NCI-H748 (cell line): ENCODE data around the gene APOBEC3B.
A peak's percentile ranks its signal among the peaks of the same experiment; 100 is the strongest.
"Not testable (repeated sequence)": the region's sequence is repeated elsewhere in the genome, so short reads cannot be mapped to it uniquely, and the experiment has no call there.

Source experiments
- DNase-seq: peaks from one replicate; lab custom pipeline; 2025; ENCODE audit not compliant: unreplicated experiment; lab: John Stamatoyannopoulos, UW

The APOBEC3B gene

DNA sequence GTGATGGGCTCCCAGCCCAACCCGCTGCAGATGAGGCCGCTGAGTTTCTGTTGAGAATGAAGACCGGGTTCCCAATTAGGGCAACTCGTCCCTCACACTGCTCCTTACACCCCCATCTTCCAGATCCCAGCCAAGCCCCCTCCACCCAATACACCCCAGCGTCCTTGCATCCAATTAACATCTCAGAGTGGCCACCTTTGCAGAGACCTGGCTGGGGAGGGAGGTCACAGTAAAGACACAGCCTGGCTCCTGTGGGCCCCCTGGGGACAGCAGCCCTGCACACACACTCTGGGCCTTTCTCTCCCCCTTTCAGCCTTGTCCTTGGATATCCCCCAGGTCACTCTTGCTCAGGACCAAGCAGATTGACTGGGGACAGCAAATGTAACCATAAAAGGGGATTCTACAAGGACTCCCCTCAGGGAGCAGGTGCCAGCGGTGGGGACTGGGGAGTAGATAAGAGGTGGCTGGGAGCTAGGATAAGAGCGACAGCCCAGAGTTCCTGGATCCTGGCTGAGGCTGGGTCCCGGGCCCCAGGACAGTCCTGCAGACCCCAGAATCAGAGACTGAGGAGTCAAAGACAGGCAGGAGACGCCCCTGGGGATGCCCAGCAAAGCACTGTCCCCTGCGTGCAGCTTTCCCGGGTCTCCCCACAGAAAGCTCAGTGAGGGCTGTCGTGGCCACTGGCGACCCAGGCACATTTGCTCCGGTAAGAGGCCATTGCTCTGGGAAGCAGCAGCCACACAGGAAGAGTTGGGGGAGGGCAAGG is 16.4 kb upstream of the APOBEC3B start:
- DNase-seq: no peak

DNA sequence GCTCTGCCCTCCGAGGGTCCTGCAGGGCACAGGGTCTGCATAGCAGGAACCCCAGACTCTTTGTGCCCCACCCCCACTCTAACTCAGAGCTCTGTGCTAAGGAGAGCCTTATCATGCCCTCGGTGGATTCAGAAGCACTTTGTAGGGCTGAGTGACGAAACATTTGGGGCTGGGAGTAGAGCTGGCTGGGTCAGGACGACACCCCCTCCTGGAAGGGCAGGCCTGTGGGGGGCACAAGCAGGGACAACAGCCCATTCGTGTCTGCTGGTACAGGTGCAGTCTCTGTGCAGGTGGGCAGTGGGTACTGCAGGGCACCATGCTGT is 15.8 kb upstream of the APOBEC3B start:
- no peak for DNase-seq

DNA sequence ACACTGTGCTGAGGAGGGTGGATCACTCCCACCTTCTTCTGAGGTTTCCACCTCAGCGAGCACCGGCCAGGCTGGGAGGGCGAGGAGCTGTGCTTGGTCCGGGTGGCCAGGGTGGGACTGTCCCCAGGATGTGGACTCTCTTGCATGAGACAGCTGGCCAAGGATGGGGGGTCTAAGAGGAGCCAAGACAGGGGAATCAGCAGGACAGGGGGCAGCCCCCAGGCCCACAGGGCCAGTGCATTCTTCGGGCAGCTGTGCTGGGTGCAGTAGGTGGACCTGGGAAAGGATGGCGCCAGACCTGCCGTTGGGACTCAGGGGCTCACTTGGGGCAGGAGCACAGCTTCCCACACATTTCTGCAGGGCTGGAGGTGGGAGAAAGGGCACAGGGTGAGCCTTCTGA is 15.2 kb upstream of the APOBEC3B start:
- no peak for DNase-seq

- DNase-seq: no peak
Measured at GRCh38 chr22:38967451-38968450, 14.4 kb upstream of the APOBEC3B start.

DNA sequence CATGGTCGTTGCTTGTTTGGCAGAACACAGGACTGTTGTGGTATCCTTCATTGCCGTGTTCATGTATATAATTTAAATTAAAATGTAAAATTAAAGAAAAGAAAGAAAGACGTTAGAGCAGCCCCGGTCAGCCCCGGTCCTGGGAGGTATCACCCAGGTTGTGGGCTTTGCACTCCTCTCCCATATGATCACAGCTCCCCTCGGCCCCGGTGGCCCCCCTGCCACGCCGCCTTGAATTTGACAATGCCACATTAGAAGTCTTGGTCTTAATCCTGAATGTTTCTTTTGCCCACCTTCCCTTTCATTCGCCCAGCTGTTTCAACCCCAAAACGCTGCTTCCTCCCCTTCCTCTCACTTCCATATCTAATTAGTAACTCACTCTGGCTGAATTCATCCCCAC is 13.3 kb upstream of the APOBEC3B start:
- DNase-seq: no peak

- DNase-seq: no peak
Measured at GRCh38 chr22:38970551-38970950, 11.6 kb upstream of the APOBEC3B start.

GRCh38 chr22:38971202-38971601 is 10.9 kb upstream of the APOBEC3B start:
- no peak for DNase-seq

GRCh38 chr22:38971791-38972190 is 10.4 kb upstream of the APOBEC3B start:
- no peak for DNase-seq

GRCh38 chr22:38972558-38972957 is 9.6 kb upstream of the APOBEC3B start:
- DNase-seq: no peak

DNA sequence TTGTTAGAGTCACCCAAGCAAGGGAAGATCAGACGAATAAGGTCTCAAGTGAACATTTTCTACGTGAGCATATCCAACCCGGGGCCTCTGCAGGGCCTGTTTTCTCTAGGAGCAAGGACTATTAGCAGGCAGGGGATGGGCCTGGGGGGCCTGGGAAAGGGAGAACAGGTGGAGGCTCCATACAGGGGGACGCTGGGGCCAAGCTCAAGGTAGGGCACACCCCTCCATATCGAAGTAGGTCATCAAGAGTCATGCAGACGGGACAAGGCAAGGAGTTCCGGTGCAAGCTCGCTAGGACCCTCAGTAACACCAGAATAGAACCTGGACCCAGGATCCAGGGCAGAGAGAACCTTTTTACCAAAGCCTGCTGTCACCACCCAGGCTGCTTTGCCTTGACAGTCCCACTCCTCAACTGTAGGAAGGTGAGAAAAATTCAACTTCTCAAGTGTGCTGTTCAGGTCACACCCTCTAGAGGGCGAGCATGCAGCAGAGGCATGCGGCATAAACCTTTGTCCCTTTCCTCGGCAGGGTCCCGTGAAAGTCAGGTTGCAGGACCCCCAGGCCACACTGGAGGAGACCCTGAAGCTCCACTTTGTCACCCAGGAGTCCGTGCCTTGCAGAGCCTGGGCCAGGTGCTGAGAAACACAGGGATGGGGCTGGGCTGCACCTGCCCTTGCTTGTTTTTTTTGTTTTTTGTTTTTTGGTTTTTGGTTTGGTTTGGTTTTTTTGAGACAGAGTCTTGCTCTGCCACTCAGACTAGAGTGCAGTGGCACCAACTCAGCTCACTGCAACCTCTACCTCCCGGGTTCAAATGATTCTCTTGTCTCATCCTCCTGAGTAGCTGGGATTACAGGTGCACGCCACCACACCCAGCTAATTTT is 8.6 kb upstream of the APOBEC3B start:
- peak; percentile 37 for DNase-seq

DNA sequence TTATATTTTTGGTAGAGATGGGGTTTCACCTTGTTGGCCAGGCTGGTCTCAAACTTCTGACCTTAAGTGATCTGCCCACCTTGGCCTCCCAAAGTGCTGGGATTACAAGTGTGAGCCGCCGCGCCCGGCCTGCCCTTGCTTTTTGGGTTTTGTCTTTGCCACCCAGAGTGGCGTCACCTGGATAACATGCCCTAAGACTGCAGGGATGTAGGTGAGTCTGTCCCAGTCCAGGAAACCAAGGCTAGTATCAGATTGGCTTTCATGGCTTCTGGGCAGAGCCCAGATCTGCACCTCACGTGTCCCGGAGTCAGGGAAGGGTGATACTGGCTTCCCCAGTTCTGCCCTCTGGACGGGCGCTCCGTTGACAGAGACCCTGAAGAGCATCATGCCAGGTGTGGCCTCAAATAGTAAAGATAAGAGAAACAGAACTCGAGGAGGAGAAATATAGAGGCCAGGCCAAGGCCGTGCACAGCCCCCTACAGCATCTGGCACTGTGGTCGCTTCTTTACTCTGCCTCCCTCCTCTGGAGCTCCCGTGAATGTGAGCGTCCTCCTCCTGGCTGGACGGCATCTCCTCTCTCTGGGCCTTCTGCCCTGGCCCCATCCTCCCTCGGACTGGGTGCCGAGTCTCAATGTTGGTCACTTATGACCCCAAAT is 7.8 kb upstream of the APOBEC3B start:
- no peak for DNase-seq

GRCh38 chr22:38974826-38975175 is 7.3 kb upstream of the APOBEC3B start:
- DNase-seq: no peak

- not testable (repeated sequence) for DNase-seq
Measured at GRCh38 chr22:38977289-38977688, 4.9 kb upstream of the APOBEC3B start.

DNA sequence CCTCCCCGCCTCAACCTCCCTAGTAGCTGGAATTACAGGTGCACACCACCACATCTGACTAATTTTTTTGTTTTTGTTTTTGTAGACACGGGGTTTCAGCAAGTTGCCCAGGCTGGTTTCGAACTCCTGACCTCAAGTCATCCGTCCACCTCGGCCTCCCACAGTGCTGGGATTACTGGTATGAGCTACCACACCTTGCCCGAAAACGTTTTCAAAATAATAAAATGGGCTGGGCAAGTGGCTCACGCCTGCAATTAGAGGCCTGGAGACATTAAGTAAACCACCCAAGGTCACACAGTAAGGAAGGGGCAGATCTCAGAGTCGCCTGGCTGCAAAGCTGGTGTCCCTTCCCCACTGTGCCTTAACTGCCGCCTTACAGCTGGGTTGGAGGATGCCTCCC is 1.6 kb upstream of the APOBEC3B start:
- not testable (repeated sequence) for DNase-seq

DNA sequence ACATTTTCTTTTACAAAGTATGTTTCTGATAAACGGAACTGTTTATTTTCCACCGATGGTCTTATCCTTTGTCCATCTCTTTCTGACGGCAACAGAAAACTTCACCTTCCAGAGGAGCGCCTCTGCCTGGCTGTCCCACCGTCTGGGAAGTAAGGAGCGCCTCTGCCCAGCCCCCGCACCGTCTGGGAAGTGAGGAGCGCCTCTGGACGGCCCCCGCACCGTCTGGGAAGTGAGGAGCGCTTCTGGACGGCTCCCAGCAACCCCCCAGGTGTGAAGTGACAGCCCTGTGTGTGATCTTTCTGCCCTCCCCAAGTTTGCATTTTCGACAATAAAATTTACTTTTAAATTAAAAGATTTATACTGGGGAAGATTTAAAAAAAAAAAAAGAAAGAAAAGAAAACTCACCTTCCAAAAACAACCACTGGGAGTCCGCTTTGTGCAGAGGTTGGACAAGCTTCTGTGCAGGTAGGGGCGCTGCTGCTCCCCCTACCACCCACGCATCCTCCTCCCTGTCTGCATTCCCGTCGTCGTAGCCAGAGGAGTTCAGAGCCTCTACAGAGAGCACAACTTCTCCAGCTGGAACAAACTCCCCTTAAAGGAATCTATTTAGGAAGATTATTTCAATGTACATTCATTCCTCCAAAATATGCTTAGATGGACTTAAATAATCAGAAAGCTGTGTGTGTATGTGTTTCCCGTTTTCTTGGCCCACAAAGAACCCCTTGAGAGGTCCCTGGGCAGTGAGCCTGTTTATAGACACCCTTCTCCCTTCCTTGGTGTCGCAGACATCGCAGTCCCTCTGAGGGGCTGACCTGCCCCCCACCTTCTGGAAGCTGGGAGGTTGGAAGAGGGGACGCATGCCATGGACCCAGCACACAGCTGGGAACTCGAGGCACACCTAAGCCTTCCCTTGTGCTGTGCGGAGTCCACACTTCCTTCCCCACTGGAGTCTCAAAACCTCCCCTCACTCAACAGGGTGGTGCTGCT is 849 bp upstream of the APOBEC3B start:
- DNase-seq: no peak

- no peak for DNase-seq
Measured at GRCh38 chr22:38984224-38984623, 2.1 kb downstream of the APOBEC3B start.

GRCh38 chr22:38984784-38985757 is 2.9 kb downstream of the APOBEC3B start:
- peak; percentile 55 for DNase-seq

- DNase-seq: no peak
Measured at GRCh38 chr22:38986629-38987028, 4.5 kb downstream of the APOBEC3B start.
